Calu3 (cell line): ENCODE results near the gene PPP1R9B. TPM values are rescaled to one million over a fixed set of nuclear protein-coding genes. Genes with fewer than 3 reads are reported as not detected.
A peak's percentile ranks its signal among the peaks of the same experiment; 100 is the strongest.

ENCODE experiments used
- BruUV-seq: library from RNA; stranded (reverse); fragments of 400-500 nt; replicated peaks from 2 replicates; lab custom pipeline; 2021; lab: Mats Ljungman, UMichigan
- CTCF ChIA-PET: fragments of 300-600 bp; sonication (Branson Sonifier 250); formaldehyde crosslinking; loops from one replicate; lab custom pipeline; 2022; ENCODE audit warnings: antibody characterized with exemption; lab: Charles Lee
- DNase-seq: peaks from one replicate; pipeline ENCODE4 v3.0.0; 2022
- H3K27ac Mint-ChIP-seq: one replicate; pipeline ENCODE4 v1.8.0; 2022; ENCODE audit warnings: mixed read lengths; ENCODE audit not compliant: unreplicated experiment
- H3K27me3 Mint-ChIP-seq: one replicate; pipeline ENCODE4 v1.8.0; 2022; ENCODE audit warnings: mixed read lengths; ENCODE audit not compliant: unreplicated experiment
- H3K36me3 Mint-ChIP-seq: one replicate; pipeline ENCODE4 v1.8.0; 2022; ENCODE audit warnings: mild to moderate bottlenecking, moderate library complexity, mixed read lengths; ENCODE audit not compliant: insufficient read depth, unreplicated experiment
- H3K4me1 Mint-ChIP-seq: one replicate; pipeline ENCODE4 v1.8.0; 2022; ENCODE audit warnings: mild to moderate bottlenecking, low read depth, mixed read lengths; ENCODE audit not compliant: unreplicated experiment
- H3K4me3 Mint-ChIP-seq: one replicate; pipeline ENCODE4 v1.8.0; 2022; ENCODE audit warnings: mild to moderate bottlenecking, low read depth, moderate library complexity, mixed read lengths; ENCODE audit not compliant: unreplicated experiment
- H3K9me3 Mint-ChIP-seq: one replicate; pipeline ENCODE4 v1.8.0; 2022; ENCODE audit warnings: low read depth, mixed read lengths; ENCODE audit not compliant: unreplicated experiment
- CTCF ChIP-seq: fragments of 200-600 bp; IDR thresholded peaks from one replicate; pipeline ENCODE4 v1.8.0; 2022; ENCODE audit warnings: antibody characterized with exemption; ENCODE audit not compliant: unreplicated experiment
- intact Hi-C: fragments of 100-400 bp; cut with micrococcal nuclease; formaldehyde crosslinking; loops from one replicate; pipeline ENCODE4 v1.10.0; 2022; ENCODE audit not compliant: unreplicated experiment
- total RNA-seq: library from RNA; stranded (reverse); gene quantifications from 2 replicates; pipeline ENCODE4 v1.2.3, GENCODE V29; 2022

PPP1R9B gene
- total RNA-seq, 1 experiment from 2014 or later, result 74.3 TPM

GRCh38 chr17:50137042-50137441, 13.4 kb downstream of the PPP1R9B start:
- Mint-ChIP-seq H3K4me3 (no peak overlapping the region), H3K27ac (no peak overlapping the region), H3K4me1 (peaks cover 8% of the 10 kb centered on the region), H3K9me3 (no peaks in the 10 kb centered on the region), H3K27me3 (peaks cover under 1% of the 10 kb centered on the region), H3K36me3 (peaks cover 71% of the 10 kb centered on the region)
- CTCF ChIA-PET, result interaction anchor here (0.6 to 1.5 kb wide), 4 partner anchors 11 to 56 kb away, joined by 3 to 7 read pairs (median 4); no protein-coding TSS in a partner anchor
- intact Hi-C loops, result no loop called here
- no peak for DNase-seq
- no peak for TF ChIP-seq CTCF
- no TSS peak for BruUV-seq

GRCh38 chr17:50136096-50136687, 14.3 kb downstream of the PPP1R9B start:
- H3K27me3 Mint-ChIP-seq, result peaks cover 9% of the 10 kb centered on the region
- no TSS peak for BruUV-seq
- CTCF ChIA-PET, result interaction anchor here (0.6 to 1.5 kb wide), 4 partner anchors 12 to 56 kb away, joined by 3 to 7 read pairs (median 4); no protein-coding TSS in a partner anchor
- no peak for TF ChIP-seq CTCF
- H3K4me1 Mint-ChIP-seq, result peaks cover 8% of the 10 kb centered on the region
- no peak for DNase-seq
- no peaks in the 10 kb centered on the region for H3K9me3 Mint-ChIP-seq
- no peak overlapping the region for H3K27ac Mint-ChIP-seq
- peaks cover 63% of the 10 kb centered on the region for H3K36me3 Mint-ChIP-seq
- intact Hi-C loops, result no loop called here
- no peak overlapping the region for H3K4me3 Mint-ChIP-seq

- peaks cover 8% of the 10 kb centered on the region for H3K4me1 Mint-ChIP-seq
- TF ChIP-seq CTCF, result no peak
- peak overlapping the region; percentile 37 for H3K27ac Mint-ChIP-seq
- intact Hi-C loops, result no loop called here
- no peak for DNase-seq
- no TSS peak for BruUV-seq
- H3K9me3 Mint-ChIP-seq, result no peaks in the 10 kb centered on the region
- peaks cover 16% of the 10 kb centered on the region for H3K27me3 Mint-ChIP-seq
- H3K4me3 Mint-ChIP-seq, result no peak overlapping the region
- peaks cover 56% of the 10 kb centered on the region for H3K36me3 Mint-ChIP-seq
- CTCF ChIA-PET, result interaction anchor here (1.2 to 1.5 kb wide), 3 partner anchors 13 to 23 kb away, joined by 3 to 7 read pairs (median 4); no protein-coding TSS in a partner anchor
Observed at GRCh38 chr17:50135316-50136095, 15.0 kb downstream of the PPP1R9B start.

GRCh38 chr17:50134206-50135110, 16.0 kb downstream of the PPP1R9B start:
- H3K36me3 Mint-ChIP-seq, result peaks cover 46% of the 10 kb centered on the region
- peaks cover 13% of the 10 kb centered on the region for H3K4me1 Mint-ChIP-seq
- intact Hi-C loops, result no loop called here
- H3K27me3 Mint-ChIP-seq, result peaks cover 26% of the 10 kb centered on the region
- CTCF ChIA-PET, result no interaction called here
- H3K9me3 Mint-ChIP-seq, result no peaks in the 10 kb centered on the region
- no peak overlapping the region for H3K4me3 Mint-ChIP-seq
- TF ChIP-seq CTCF, result no peak
- BruUV-seq, result TSS peak; percentile 53
- H3K27ac Mint-ChIP-seq, result no peak overlapping the region
- DNase-seq, result peak; percentile 29
